DLD1 (cell line): ENCODE data around the gene TRIM37.
"Not testable (repeated sequence)": the region's sequence is repeated elsewhere in the genome, so short reads cannot be mapped to it uniquely, and the experiment has no call there.

ENCODE experiments used
- in situ Hi-C: cut with HindIII; loops from 2 replicates; pipeline ENCODE4 v1.10.0; 2017; ENCODE audit warnings: low sequenced_read_pairs

The TRIM37 gene

GRCh38 chr17:58995247-58995940 lies 111.3 kb downstream of the TRIM37 start:
- in situ Hi-C loops = no loop called here

- in situ Hi-C loops = no loop called here
These were observed 113.4 kb downstream of the TRIM37 start for GRCh38 chr17:58993311-58993710.

- in situ Hi-C loops = no loop called here
These were observed 114.9 kb downstream of the TRIM37 start for GRCh38 chr17:58991718-58992331.

- in situ Hi-C loops = no loop called here
These were observed 117.1 kb downstream of the TRIM37 start for GRCh38 chr17:58989629-58990028.

GRCh38 chr17:58985971-58986370 lies 120.7 kb downstream of the TRIM37 start:
- in situ Hi-C loops = no loop called here

GRCh38 chr17:58985367-58985766 lies 121.3 kb downstream of the TRIM37 start:
- in situ Hi-C loops = no loop called here

- in situ Hi-C loops = no loop called here
These were observed 124.1 kb downstream of the TRIM37 start for GRCh38 chr17:58982626-58983025.

GRCh38 chr17:58980706-58981481 lies 125.8 kb downstream of the TRIM37 start:
- in situ Hi-C loops = no loop called here

GRCh38 chr17:58976541-58976940 lies 130.1 kb downstream of the TRIM37 start:
- in situ Hi-C loops = no loop called here

- in situ Hi-C loops = no loop called here
These were observed 132.3 kb downstream of the TRIM37 start for GRCh38 chr17:58974354-58974753.

- in situ Hi-C loops = no loop called here
These were observed 135.8 kb downstream of the TRIM37 start for GRCh38 chr17:58970609-58971450.

- in situ Hi-C loops = no loop called here
These were observed 137.1 kb downstream of the TRIM37 start for GRCh38 chr17:58969612-58970011.

- in situ Hi-C loops = no loop called here
These were observed 137.5 kb downstream of the TRIM37 start for GRCh38 chr17:58969156-58969555.

GRCh38 chr17:58968426-58969061 lies 138.1 kb downstream of the TRIM37 start:
- in situ Hi-C loops = no loop called here

- in situ Hi-C loops = no loop called here
These were observed 140.5 kb downstream of the TRIM37 start for GRCh38 chr17:58966208-58966607.

- in situ Hi-C loops = no loop called here
These were observed 141.5 kb downstream of the TRIM37 start for GRCh38 chr17:58965221-58965620.

- in situ Hi-C loops = no loop called here
These were observed 146.6 kb downstream of the TRIM37 start for GRCh38 chr17:58960068-58960467.

GRCh38 chr17:58957725-58958073 lies 149.0 kb downstream of the TRIM37 start:
- in situ Hi-C loops = not testable (repeated sequence)

- in situ Hi-C loops = no loop called here
These were observed 149.5 kb downstream of the TRIM37 start for GRCh38 chr17:58956997-58957724.

GRCh38 chr17:58954358-58954757 lies 152.3 kb downstream of the TRIM37 start:
- in situ Hi-C loops = not testable (repeated sequence)
